Measurements from ENCODE around the gene PIP4K2B. TPM values are rescaled to one million over a fixed set of nuclear protein-coding genes. Genes with fewer than 3 reads are reported as not detected.

PIP4K2B gene
- total RNA-seq, 6 experiments from 2014 or later, result 48.7 to 61.8 (median 55.5) TPM

DNA sequence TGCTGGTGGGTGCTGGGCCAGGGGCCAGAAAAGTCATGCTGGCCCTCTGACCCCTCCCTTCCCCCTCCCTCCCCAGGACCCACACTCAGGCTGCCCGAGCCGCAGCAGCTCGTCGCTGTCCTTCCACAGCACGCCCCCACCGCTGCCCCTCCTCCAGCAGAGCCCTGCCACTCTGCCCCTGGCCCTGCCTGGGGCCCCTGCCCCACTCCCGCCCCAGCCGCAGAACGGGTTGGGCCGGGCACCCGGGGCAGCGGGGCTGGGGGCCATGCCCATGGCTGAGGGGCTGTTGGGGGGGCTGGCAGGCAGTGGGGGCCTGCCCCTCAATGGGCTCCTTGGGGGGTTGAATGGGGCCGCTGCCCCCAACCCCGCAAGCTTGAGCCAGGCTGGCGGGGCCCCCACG lies 77.6 kb downstream of the PIP4K2B start:
- no peaks in the 10 kb centered on the region for H3K9me3 Mint-ChIP-seq
- TF ChIP-seq CTCF (IDR thresholded peaks at IDR 0.05), result no peak
- H3K4me1 Mint-ChIP-seq (ENCODE audit: low read depth), result no peaks in the 10 kb centered on the region
- H3K36me3 Mint-ChIP-seq (ENCODE audit: low read depth), result peaks cover 14% of the 10 kb centered on the region
- no peaks in the 10 kb centered on the region; the same call in 1 of the 2 replicates for H3K27me3 Mint-ChIP-seq (ENCODE audit: insufficient read depth)
- H3K27ac Mint-ChIP-seq, result no peak overlapping the region
- no peak overlapping the region for H3K4me3 Mint-ChIP-seq
- no peak for DNase-seq

DNA sequence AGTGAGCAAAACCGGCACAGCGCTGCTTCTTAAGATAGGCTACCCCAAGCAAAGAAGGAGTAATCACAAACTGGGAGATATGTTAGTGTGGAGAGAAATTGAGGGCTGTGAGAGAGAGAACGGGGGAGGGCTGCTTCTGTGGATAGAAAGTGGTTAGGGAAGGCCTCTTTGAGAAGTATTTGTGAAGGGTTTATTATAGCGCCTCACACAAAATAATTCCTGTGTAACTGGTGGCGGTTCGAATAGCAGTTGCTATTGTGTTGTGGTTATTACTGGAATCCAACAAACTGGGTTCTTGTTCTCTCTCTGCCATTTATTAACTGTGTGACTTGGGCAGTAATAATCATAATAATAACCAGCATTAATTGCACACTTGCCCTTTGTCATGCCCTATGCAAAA lies 78.4 kb downstream of the PIP4K2B start:
- H3K27ac Mint-ChIP-seq, result no peak overlapping the region
- H3K9me3 Mint-ChIP-seq, result no peaks in the 10 kb centered on the region

GRCh38 chr17:38719943-38720641 lies 79.3 kb downstream of the PIP4K2B start:
- peaks cover 19% of the 10 kb centered on the region for H3K36me3 Mint-ChIP-seq (ENCODE audit: low read depth)
- no peak overlapping the region for H3K4me3 Mint-ChIP-seq
- no peaks in the 10 kb centered on the region for H3K4me1 Mint-ChIP-seq (ENCODE audit: low read depth)
- H3K27me3 Mint-ChIP-seq (ENCODE audit: insufficient read depth), result no peaks in the 10 kb centered on the region; the same call in 1 of the 2 replicates
- H3K27ac Mint-ChIP-seq, result no peak overlapping the region
- DNase-seq, result no peak
- no peak for TF ChIP-seq CTCF (IDR thresholded peaks at IDR 0.05)
- no peaks in the 10 kb centered on the region for H3K9me3 Mint-ChIP-seq

More for the DNA sequence above, 78.4 kb downstream of the PIP4K2B start:
- Mint-ChIP-seq H3K4me1 (ENCODE audit: low read depth) (no peaks in the 10 kb centered on the region), H3K27me3 (ENCODE audit: insufficient read depth) (no peaks in the 10 kb centered on the region; the same call in 1 of the 2 replicates), H3K4me3 (no peak overlapping the region), H3K36me3 (ENCODE audit: low read depth) (peaks cover 16% of the 10 kb centered on the region)
- no peak for TF ChIP-seq CTCF (IDR thresholded peaks at IDR 0.05)
- DNase-seq, result no peak

DNA sequence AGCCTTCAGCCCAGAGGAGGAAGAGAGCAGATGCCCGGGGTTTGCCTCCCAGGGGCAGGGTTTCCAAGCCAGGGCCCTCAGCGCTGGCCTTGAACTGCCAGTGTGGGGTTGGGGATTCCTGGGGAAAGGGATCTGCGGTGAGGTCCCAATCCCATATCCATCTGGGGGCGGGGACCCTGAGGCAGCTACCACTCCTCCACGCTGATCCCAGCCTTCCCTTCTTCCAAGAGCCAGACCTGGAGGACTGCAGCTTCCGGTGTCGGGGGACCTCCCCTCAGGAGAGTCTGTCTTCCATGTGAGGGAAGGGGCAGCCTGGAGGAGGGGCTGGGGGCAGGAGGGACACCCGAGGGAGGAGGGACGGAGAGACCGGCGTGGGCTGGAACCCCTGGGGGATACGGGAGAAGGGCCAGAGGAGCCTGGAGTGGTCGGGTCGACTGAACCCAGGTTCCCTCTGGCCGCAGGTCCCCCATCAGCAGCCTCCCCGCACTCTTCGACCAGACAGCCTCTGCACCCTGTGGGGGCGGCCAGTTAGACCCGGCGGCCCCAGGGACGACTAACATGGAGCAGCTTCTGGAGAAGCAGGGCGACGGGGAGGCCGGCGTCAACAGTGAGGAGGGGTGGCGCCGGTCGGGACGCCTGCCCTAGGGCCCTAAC lies 79.9 kb downstream of the PIP4K2B start:
- H3K27ac Mint-ChIP-seq, result no peak overlapping the region
- peaks cover 19% of the 10 kb centered on the region for H3K36me3 Mint-ChIP-seq (ENCODE audit: low read depth)
- no peak for TF ChIP-seq CTCF (IDR thresholded peaks at IDR 0.05)
- DNase-seq, result no peak
- H3K4me1 Mint-ChIP-seq (ENCODE audit: low read depth), result no peaks in the 10 kb centered on the region
- no peaks in the 10 kb centered on the region; the same call in 1 of the 2 replicates for H3K27me3 Mint-ChIP-seq (ENCODE audit: insufficient read depth)
- no peak overlapping the region for H3K4me3 Mint-ChIP-seq
- H3K9me3 Mint-ChIP-seq, result no peaks in the 10 kb centered on the region

- H3K27ac Mint-ChIP-seq, result no peak overlapping the region
- no peaks in the 10 kb centered on the region for H3K4me1 Mint-ChIP-seq (ENCODE audit: low read depth)
- DNase-seq, result no peak
- no peaks in the 10 kb centered on the region for H3K9me3 Mint-ChIP-seq
- no peaks in the 10 kb centered on the region; the same call in 1 of the 2 replicates for H3K27me3 Mint-ChIP-seq (ENCODE audit: insufficient read depth)
- TF ChIP-seq CTCF (IDR thresholded peaks at IDR 0.05), result no peak
- peaks cover 19% of the 10 kb centered on the region for H3K36me3 Mint-ChIP-seq (ENCODE audit: low read depth)
- no peak overlapping the region for H3K4me3 Mint-ChIP-seq
These were observed 82.1 kb downstream of the PIP4K2B start for GRCh38 chr17:38717139-38717745.
